SJCRH30 (cell line): ENCODE measurements around the gene CATSPER3. TPM values are rescaled to one million over a fixed set of nuclear protein-coding genes. Genes with fewer than 3 reads are reported as not detected.

Experiments
- DNase-seq, 2 experiments: peaks; one replicate each; pipeline ENCODE4 v3.0.0-alpha.2; 2015 to 2020
- H3K27ac ChIP-seq: fragments of 250-450 bp; sonication (Bioruptor Pico); 2 replicates; pipeline ENCODE4 v1.5.1; 2020; ENCODE audit warnings: mild to moderate bottlenecking, moderate library complexity
- H3K27me3 ChIP-seq: fragments of 250-450 bp; sonication (Bioruptor Pico); 2 replicates; pipeline ENCODE4 v1.5.1; 2020; ENCODE audit warnings: mild to moderate bottlenecking, moderate library complexity
- H3K36me3 ChIP-seq: fragments of 250-450 bp; sonication (Bioruptor Pico); 2 replicates; pipeline ENCODE4 v1.5.1; 2020; ENCODE audit warnings: mild to moderate bottlenecking, moderate library complexity
- H3K4me1 ChIP-seq: fragments of 250-450 bp; sonication (Bioruptor Pico); 2 replicates; pipeline ENCODE4 v1.5.1; 2020; ENCODE audit warnings: mild to moderate bottlenecking, moderate library complexity
- H3K4me3 ChIP-seq: fragments of 250-450 bp; sonication (Bioruptor Pico); 2 replicates; pipeline ENCODE4 v1.5.1; 2020; ENCODE audit warnings: mild to moderate bottlenecking, moderate library complexity
- H3K9me3 ChIP-seq: fragments of 250-450 bp; sonication (Bioruptor Pico); replicated peaks from 2 replicates; pipeline ENCODE4 v1.5.1; 2020; ENCODE audit warnings: mild to moderate bottlenecking, moderate library complexity
- total RNA-seq: library from RNA; depleted of rRNA; stranded (reverse); fragments of >200 nt; shearing (Covaris generic); gene quantifications from 2 replicates; pipeline ENCODE4 v1.2.3, GENCODE V29; 2014; rRNA removed

Gene CATSPER3
- total RNA-seq, 1 experiment from 2014 or later, result not detected

- Histone ChIP-seq H3K4me3 (no peak overlapping the region), H3K9me3 (no peaks in the 10 kb centered on the region), H3K4me1 (peaks cover 3% of the 10 kb centered on the region; the same call in 1 of the 2 replicates), H3K27ac (no peak overlapping the region), H3K36me3 (no peaks in the 10 kb centered on the region), H3K27me3 (no peaks in the 10 kb centered on the region)
- DNase-seq, result no peak
Measured at GRCh38 chr5:135059000-135059923, 91.6 kb downstream of the CATSPER3 start.

- H3K4me1 ChIP-seq, result peaks cover 3% of the 10 kb centered on the region; the same call in 1 of the 2 replicates
- no peak overlapping the region for H3K4me3 ChIP-seq
- DNase-seq, result no peak
- no peaks in the 10 kb centered on the region for H3K27me3 ChIP-seq
- H3K27ac ChIP-seq, result no peak overlapping the region
- no peaks in the 10 kb centered on the region for H3K9me3 ChIP-seq
- no peaks in the 10 kb centered on the region for H3K36me3 ChIP-seq
Measured at GRCh38 chr5:135060021-135060420, 92.3 kb downstream of the CATSPER3 start.

- Histone ChIP-seq H3K27ac (no peak overlapping the region), H3K4me3 (no peak overlapping the region), H3K36me3 (no peaks in the 10 kb centered on the region), H3K9me3 (no peaks in the 10 kb centered on the region), H3K4me1 (peaks cover 3% of the 10 kb centered on the region; the same call in 1 of the 2 replicates), H3K27me3 (no peaks in the 10 kb centered on the region)
- DNase-seq, result no peak
Measured at GRCh38 chr5:135061001-135061400, 93.3 kb downstream of the CATSPER3 start.

Other genes with a start within 250 kb of the CATSPER3 start
- gene CAMLG, start 229.4 kb upstream of the CATSPER3 start, total RNA-seq, result 27.5 and 31.4 TPM in 2 replicates
- gene DDX46, start 209.1 kb upstream of the CATSPER3 start, total RNA-seq, result 84.0 and 102 TPM in 2 replicates
- 50.9 and 62.9 TPM in 2 replicates for gene C5orf24, start 121.9 kb upstream of the CATSPER3 start, total RNA-seq
- gene TXNDC15, start 93.5 kb upstream of the CATSPER3 start, total RNA-seq, result 48.1 and 61.2 TPM in 2 replicates
- 8.5 and 9.3 TPM in 2 replicates for gene PCBD2, start 62.8 kb upstream of the CATSPER3 start, total RNA-seq
- 37.8 and 38.5 TPM in 2 replicates for gene PITX1, start 66.3 kb downstream of the CATSPER3 start, total RNA-seq